Lower lobe of right lung (tissue), 2 donors: ENCODE measurements around the gene OPN1MW3. TPM values are rescaled to one million over a fixed set of nuclear protein-coding genes. Genes with fewer than 3 reads are reported as not detected.

Source experiments
- ATAC-seq, 2 donors: fragments of 200-7000 bp; cut with Tn5 transposase; one replicate each; pipeline ENCODE4 v1.9.1; 2020 to 2022; ENCODE audit warnings: mild to moderate bottlenecking in 2 of 2, moderate library complexity in 2 of 2
- DNase-seq: peaks from one replicate; pipeline ENCODE4 v3.0.0-alpha.2; 2020
- H3K27ac ChIP-seq: fragments of 200-600 bp; one replicate; pipeline ENCODE4 v1.8.0; 2022
- H3K27me3 ChIP-seq: fragments of 200-600 bp; one replicate; pipeline ENCODE4 v1.8.0; 2022; ENCODE audit warnings: low read depth
- H3K36me3 ChIP-seq: fragments of 200-600 bp; one replicate; pipeline ENCODE4 v1.8.0; 2022; ENCODE audit warnings: mild to moderate bottlenecking
- H3K4me1 ChIP-seq: fragments of 200-600 bp; one replicate; pipeline ENCODE4 v1.8.0; 2022
- H3K4me3 ChIP-seq: fragments of 200-600 bp; one replicate; pipeline ENCODE4 v1.8.0; 2022; ENCODE audit warnings: mild to moderate bottlenecking
- H3K9me3 ChIP-seq: fragments of 200-600 bp; one replicate; pipeline ENCODE4 v1.8.0; 2022
- CTCF ChIP-seq: fragments of 200-600 bp; IDR thresholded peaks from one replicate; pipeline ENCODE4 v1.8.0; 2022; ENCODE audit warnings: antibody characterized with exemption, mild to moderate bottlenecking
- intact Hi-C: fragments of 100-400 bp; cut with DNase I; formaldehyde crosslinking; loops from one replicate; pipeline ENCODE4 v1.11.0; 2022
- total RNA-seq: library from RNA; stranded (reverse); fragmentation: NEBNext Ultra II Directional; extraction: Animal tissue kit (Norgen Biotek cat#: 25700); gene quantifications from one replicate; pipeline ENCODE4 v1.2.1, GENCODE V29; 2021
- donor health status: DM: no; HTN: yes; CAD: no; lungs with severe emphysema.

OPN1MW3 gene
- total RNA-seq, 1 donor from 2014 or later: not detected

GRCh38 chrX:154305541-154306205 lies 48.3 kb downstream of the OPN1MW3 start:
- Histone ChIP-seq H3K4me3 (no peak overlapping the region), H3K36me3 (no peaks in the 10 kb centered on the region), H3K27me3 (no peaks in the 10 kb centered on the region), H3K9me3 (no peaks in the 10 kb centered on the region), H3K4me1 (no peaks in the 10 kb centered on the region), H3K27ac (no peak overlapping the region)
- intact Hi-C loops: no loop called here
- TF ChIP-seq CTCF: no peak
- DNase-seq: no peak
- ATAC-seq: no peak

DNA sequence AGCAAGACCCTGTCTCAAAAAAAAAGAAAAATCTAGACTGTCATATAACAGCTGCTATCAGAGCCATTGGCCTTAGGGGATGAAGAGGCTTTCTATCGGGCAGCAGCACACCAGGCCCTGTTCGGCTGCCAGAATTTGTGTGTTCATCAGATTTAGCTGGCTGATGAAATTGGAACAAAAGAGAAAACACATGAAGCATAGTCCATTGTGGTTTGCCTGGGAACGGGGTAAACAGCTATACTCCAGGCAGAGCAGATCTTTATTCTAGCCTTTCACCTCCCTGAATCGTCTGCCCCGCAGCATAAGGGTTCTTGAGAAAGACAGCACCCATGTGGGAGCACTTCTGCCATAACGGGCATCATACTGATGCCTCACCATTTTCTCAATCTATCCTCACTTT lies 49.8 kb downstream of the OPN1MW3 start:
- Histone ChIP-seq H3K9me3 (no peaks in the 10 kb centered on the region), H3K27me3 (no peaks in the 10 kb centered on the region), H3K4me1 (no peaks in the 10 kb centered on the region), H3K27ac (no peak overlapping the region), H3K4me3 (no peak overlapping the region), H3K36me3 (no peaks in the 10 kb centered on the region)
- intact Hi-C loops: no loop called here
- DNase-seq (no peak), ATAC-seq (no peak)
- TF ChIP-seq CTCF: no peak

GRCh38 chrX:154308108-154308946 lies 50.9 kb downstream of the OPN1MW3 start:
- Histone ChIP-seq H3K9me3 (no peaks in the 10 kb centered on the region), H3K27ac (no peak overlapping the region), H3K4me1 (no peaks in the 10 kb centered on the region), H3K4me3 (no peak overlapping the region), H3K36me3 (no peaks in the 10 kb centered on the region), H3K27me3 (no peaks in the 10 kb centered on the region)
- peak; percentile 52 for DNase-seq
- ATAC-seq: peak; percentile 65 to 67
- intact Hi-C loops: no loop called here
- TF ChIP-seq CTCF: peak; percentile 72

DNA sequence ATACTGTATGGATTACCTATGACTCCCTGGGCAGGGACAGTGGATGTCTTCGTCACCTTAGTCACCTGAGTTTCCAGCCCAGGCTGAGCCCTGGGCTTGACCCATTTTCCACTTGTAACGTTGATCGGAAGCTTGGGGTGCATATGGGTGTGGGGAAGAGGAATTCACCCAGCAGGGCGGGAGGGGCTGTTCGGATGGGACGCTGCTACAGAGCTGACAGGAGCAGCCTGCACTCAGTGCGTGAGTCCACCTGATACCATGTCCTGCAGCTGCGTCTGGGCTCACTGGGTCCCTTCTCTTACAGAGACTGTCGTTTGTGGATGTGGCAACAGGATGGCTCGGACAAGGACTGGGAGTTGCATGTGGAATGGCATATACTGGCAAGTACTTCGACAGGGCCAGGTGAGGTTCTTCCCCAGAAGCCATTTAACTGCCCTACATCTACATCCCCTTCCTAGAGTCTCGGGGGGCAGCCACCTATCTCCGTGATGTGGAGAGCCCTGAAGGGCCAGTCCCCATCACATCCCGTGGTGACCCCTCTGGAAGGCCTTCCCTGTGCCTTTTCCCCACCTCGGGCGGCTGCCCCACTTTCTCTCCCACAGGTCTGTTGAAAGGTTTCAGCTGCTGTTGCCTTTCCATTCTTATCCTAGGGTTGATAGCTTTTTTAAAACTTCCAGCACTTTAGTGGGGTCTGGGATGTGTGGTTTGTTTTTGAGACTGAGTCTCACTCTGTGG lies 51.8 kb downstream of the OPN1MW3 start:
- DNase-seq: no peak
- TF ChIP-seq CTCF: no peak
- H3K4me3 ChIP-seq: no peak overlapping the region
- no peaks in the 10 kb centered on the region for H3K4me1 ChIP-seq
- no peaks in the 10 kb centered on the region for H3K9me3 ChIP-seq
- no peak overlapping the region for H3K27ac ChIP-seq
- intact Hi-C loops: no loop called here
- ATAC-seq: no peak
- H3K27me3 ChIP-seq: no peaks in the 10 kb centered on the region
- no peaks in the 10 kb centered on the region for H3K36me3 ChIP-seq

DNA sequence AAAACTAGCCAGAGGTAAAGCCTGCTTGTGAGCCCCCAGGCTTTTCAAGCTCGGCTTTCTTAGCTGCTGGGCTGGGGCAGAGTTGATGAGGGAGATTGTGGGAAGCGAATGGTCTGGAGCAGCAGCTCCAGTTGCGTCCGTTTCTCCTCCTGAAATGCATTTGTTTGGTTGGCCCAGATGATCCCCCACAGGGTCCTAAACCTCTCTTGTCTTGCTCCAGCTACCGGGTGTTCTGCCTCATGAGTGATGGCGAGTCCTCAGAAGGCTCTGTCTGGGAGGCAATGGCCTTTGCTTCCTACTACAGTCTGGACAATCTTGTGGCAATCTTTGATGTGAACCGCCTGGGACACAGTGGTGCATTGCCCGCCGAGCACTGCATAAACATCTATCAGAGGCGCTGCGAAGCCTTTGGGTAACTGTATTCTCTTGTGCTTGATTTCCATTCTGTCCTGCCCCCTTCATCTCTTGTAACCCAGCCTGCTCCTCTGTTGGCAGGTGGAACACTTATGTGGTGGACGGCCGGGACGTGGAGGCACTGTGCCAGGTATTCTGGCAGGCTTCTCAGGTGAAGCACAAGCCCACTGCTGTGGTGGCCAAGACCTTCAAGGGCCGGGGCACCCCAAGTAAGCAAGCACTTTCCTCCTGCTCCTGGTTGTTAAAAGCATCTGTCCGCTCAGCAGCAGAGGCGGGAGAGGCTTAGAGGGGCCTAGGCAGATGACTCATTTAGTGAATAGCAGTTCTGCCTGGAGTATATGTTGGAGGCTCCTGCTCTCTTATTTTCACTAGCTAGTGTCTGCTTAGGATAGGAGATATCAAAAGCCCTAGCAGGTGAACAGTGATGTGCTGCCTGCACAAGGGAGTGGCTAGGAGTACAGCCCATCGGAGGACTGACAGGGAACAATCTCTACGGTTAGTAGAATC lies 53.5 kb downstream of the OPN1MW3 start:
- DNase-seq (no peak), ATAC-seq (no peak)
- intact Hi-C loops: no loop called here
- Histone ChIP-seq H3K4me1 (no peaks in the 10 kb centered on the region), H3K4me3 (no peak overlapping the region), H3K27me3 (no peaks in the 10 kb centered on the region), H3K27ac (no peak overlapping the region), H3K36me3 (no peaks in the 10 kb centered on the region), H3K9me3 (no peaks in the 10 kb centered on the region)
- no peak for TF ChIP-seq CTCF
